Subcutaneous adipose tissue (tissue), 4 donors: Measurements from ENCODE around the gene BPTF. TPM values are rescaled to one million over a fixed set of nuclear protein-coding genes. Genes with fewer than 3 reads are reported as not detected.

Source experiments
- total RNA-seq, 4 donors: library from RNA; depleted of rRNA; stranded (reverse); fragments of >200 nt; gene quantifications; one replicate each; pipeline ENCODE4 v1.1.0, GENCODE V29; 2016
- TF ChIP-seq, protein P1 (sequence below): fragments of 450-650 bp; IDR thresholded peaks from one replicate; pipeline ENCODE4 v1.5.1; 2016; ENCODE audit warnings: low read depth, mild to moderate bottlenecking, control low read depth, antibody characterized with exemption, moderate library complexity

The BPTF gene
- total RNA-seq, 4 donors from 2014 or later, result 64.4 to 95.9 (median 77.5) TPM

DNA sequence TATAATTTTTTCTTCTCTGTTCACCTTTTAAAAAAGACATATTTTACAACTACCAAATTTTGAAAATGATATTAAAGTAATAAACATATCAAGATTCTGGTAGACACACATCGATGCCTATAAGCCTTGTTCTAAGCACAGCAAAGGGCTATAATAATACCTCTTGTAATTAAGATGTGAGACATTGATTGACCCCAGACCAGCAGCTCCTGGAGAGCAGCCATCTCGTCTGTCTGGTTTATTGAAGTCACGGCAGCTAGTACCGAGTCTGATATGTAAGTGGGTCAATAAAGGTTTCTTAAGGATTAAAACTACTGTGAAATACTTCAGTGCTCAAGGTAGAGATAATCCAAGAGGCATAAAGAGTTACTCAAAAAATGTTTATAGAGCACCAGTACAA is 94.9 kb downstream of the BPTF start:
- TF ChIP-seq, protein P1, sequence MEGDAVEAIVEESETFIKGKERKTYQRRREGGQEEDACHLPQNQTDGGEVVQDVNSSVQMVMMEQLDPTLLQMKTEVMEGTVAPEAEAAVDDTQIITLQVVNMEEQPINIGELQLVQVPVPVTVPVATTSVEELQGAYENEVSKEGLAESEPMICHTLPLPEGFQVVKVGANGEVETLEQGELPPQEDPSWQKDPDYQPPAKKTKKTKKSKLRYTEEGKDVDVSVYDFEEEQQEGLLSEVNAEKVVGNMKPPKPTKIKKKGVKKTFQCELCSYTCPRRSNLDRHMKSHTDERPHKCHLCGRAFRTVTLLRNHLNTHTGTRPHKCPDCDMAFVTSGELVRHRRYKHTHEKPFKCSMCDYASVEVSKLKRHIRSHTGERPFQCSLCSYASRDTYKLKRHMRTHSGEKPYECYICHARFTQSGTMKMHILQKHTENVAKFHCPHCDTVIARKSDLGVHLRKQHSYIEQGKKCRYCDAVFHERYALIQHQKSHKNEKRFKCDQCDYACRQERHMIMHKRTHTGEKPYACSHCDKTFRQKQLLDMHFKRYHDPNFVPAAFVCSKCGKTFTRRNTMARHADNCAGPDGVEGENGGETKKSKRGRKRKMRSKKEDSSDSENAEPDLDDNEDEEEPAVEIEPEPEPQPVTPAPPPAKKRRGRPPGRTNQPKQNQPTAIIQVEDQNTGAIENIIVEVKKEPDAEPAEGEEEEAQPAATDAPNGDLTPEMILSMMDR, result no peak

DNA sequence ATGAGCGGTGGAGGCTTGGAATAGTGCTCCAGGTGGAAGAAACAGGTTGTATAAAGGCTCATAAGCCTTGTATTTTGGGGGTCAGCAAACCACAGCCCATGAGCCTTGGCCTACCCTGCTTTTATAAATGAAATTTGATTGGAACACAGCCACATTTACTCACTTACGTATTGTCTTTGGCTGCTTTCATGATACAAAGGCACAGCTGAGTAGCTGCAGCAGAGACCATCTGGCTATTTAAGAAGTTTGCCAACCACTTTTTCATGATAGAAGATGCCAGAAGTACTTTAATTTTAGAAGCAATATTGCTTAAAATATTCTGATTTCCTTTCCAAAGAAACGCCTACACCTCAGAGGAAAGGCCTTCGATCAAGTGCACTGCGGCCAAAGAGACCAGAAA is 97.2 kb downstream of the BPTF start:
- TF ChIP-seq, protein P1, result no peak

DNA sequence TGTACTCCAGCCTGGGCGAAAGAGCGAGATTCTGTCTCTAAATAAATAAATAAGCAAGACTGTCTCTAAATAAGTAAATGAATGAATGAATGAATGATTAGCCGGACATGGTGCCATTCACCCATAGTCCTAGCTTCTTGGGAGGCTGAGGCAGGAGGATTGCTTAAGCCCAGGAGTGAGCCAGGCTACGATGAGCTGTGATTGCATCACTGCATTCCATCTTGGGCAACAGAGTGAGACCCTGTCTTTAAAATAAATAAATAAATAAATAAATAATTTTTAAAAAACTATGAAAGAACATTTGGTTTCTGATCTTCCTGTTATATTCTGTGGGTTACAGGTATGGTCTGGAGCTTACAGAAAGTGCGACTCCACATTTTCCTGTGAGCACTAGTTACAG is 105.9 kb downstream of the BPTF start:
- TF ChIP-seq, protein P1, result no peak

DNA sequence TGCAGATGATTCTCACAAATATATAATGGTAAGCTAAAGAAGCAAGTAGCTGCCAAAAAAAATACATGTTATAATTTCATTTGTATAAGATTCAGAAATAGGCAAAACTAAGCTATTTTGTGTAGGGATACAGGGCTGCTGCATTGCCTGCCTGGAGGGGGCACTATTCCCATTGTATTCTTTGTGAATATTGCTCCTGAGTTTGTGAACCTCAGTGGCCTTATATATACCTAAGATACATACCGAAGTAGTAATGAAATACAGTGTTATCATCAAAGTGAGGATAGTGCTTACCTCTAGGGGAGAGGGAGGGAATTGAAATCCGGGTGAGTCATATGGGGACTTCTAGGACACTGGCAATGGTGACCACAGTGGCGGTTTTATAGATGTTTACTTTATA is 117.5 kb downstream of the BPTF start:
- TF ChIP-seq, protein P1, result no peak

DNA sequence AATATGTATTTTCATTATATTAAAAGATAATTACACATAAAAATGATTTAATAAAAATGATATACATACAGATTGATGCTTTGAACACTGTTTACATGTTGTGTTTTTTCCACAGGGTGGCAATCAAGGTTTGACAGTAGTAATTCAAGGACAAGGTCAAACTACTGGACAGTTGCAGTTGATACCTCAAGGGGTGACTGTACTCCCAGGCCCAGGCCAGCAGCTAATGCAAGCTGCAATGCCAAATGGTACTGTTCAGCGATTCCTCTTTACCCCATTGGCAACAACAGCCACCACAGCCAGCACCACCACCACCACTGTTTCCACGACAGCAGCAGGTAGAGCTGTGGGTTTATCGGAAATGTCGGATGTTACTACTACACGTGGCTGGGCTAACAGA is 118.7 kb downstream of the BPTF start:
- TF ChIP-seq, protein P1, result no peak

DNA sequence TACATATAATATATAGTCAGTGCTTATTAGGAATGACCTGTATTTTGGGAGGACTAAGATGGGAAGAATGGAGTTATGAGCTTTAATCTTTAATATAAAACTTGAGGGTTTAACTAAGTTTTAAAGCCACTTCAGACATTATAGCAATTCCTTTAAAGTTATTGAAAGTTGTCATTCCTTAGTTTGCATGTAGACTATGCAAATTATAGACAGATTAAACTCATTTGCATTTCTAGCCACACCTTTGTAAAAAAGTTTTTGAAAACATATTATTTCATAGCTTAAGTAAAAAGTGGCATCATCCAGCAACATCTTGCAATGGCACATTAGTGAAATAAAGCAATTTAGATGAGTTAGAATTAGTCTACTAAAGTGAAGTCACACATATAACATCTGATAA is 121.2 kb downstream of the BPTF start:
- TF ChIP-seq, protein P1, result no peak

DNA sequence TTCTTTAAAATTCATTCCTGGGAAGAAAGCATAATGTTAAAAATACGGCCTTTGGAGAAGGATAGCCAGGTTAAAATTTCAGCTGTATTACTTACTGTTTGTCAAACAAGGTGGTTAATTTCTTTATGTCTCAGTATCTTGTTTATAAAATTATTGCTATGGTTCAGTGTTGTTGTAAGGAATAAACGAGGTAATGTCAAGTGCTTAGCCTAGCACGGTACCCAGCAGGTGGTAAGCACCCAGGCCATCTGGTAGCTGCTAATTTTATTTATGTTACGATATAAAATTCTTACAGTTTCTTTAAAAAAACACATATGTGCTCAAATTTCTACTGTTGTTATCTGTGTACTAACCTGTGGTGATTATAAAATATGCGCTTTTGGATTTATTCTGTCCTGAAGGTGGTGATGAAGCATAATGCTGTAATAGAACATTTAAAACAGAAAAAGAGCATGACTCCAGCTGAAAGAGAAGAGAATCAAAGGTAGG is 122.1 kb downstream of the BPTF start:
- TF ChIP-seq, protein P1, result no peak

DNA sequence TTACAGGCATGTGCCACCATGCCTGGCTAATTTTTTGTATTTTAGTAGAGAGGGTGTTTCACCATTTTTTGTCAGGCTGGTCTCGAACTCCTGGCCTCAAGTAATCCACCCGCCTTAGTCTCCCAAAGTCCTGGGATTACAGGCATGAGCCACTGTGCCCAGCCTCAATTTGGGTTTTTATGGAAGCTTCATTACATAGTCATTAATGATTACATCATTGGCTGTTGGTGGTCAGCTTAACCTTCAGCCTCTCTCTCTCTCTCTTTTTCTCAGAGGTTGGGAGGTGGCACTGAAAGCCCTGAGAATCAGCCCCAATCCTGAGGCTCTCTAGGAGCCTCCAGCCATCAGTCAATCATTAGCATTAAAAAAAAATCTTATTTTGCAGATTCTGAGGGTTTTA is 125.6 kb downstream of the BPTF start:
- TF ChIP-seq, protein P1, result no peak
